ENCODE results near the gene THOC2. TPM values are rescaled to one million over a fixed set of nuclear protein-coding genes. Genes with fewer than 3 reads are reported as not detected.
"Not testable (repeated sequence)": the region's sequence is repeated elsewhere in the genome, so short reads cannot be mapped to it uniquely, and the experiment has no call there.

THOC2 gene
- total and polyA plus RNA-seq, 3 experiments from 2014 or later = 54.6 to 69.5 (median 63.0) TPM

DNA sequence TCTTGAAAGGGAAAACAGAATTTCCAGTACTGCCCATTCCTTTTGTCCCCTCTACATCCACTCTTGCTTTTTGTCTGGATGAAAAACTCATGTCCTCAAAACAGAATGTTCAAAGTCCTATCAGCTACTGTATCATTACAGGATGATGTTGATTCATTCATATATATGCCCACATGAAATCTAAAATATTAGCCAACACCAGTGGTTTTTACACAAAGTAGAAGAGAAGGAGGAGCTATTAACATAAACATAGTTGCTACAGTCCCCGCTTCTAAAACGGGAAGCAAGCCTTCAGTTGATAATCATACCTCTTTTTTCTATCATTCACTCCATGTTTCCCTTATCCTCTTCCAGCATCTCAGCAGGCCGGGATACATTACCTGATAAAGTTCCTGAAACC, 7.7 kb upstream of the THOC2 start:
- Mint-ChIP-seq H3K27me3 (no peaks in the 10 kb centered on the region), H3K4me1 (peaks cover 3 to 4% (median 4%) of the 10 kb centered on the region in 3 donors), H3K36me3 (no peaks in the 10 kb centered on the region), H3K4me3 (no peak overlapping the region), H3K27ac (no peak overlapping the region), H3K9me3 (no peaks in the 10 kb centered on the region)
- Histone ChIP-seq H3K4me3 (ENCODE audit: low read length) (no peak overlapping the region), H3K27ac (ENCODE audit: low read depth, low read length) (no peak overlapping the region), H3K27me3 (ENCODE audit: insufficient read depth, low read length, poor library complexity, severe bottlenecking) (no peaks in the 10 kb centered on the region), H3K9me3 (ENCODE audit: low read length) (no peaks in the 10 kb centered on the region), H3K36me3 (ENCODE audit: insufficient read depth, low read length) (no peaks in the 10 kb centered on the region), H3K4me1 (ENCODE audit: insufficient read depth, low read length) (no peaks in the 10 kb centered on the region)
- DNase-seq = no peak
- POLR2A ChIA-PET = no interaction called here
- CTCF ChIA-PET = no interaction called here

DNA sequence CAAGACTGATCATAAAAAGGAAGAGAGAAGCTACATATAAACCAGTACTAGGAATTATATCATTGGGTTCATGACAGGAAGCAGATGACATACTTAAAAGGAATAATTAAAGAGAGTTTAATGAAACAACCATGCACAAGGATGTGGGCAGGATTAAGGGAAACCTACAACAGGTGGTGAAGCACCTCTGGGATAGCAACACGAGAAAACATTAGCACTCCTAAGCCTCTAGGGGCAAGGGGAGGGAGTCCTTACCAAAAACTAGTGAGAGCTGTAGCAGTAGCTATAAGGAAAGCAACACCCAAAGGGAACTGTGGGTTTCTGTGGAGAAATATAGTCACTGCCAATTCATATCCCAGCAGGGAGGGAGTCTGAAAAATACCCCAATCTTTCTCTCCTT, 7.2 kb upstream of the THOC2 start:
- Mint-ChIP-seq H3K4me1 (peaks cover 3 to 4% (median 4%) of the 10 kb centered on the region in 3 donors), H3K36me3 (no peaks in the 10 kb centered on the region)
- CTCF ChIA-PET = no interaction called here

DNA sequence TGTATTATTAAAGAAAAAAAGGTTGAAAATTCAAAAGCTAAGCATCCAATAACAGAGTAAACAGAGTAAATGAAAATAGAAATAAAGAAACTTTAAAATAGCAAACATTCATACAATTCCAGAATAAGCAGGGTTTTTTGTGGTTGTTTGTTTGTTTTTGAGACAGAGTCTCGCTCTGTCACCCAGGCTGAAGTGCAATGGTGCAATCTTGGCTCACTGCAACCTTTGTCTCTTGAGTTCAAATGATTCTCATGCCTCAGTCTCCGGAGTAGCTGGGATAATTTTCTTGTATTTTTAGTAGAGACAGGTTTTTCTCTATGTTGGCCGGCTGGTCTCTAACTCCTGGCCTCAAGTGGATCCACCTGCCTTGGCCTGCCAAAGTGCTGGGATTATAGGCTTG, 6.6 kb upstream of the THOC2 start:
- H3K4me1 Mint-ChIP-seq = peaks cover 3 to 4% (median 4%) of the 10 kb centered on the region in 3 donors
- H3K27me3 Mint-ChIP-seq = no peaks in the 10 kb centered on the region
- Histone ChIP-seq H3K36me3 (ENCODE audit: insufficient read depth, low read length) (no peaks in the 10 kb centered on the region), H3K4me1 (ENCODE audit: insufficient read depth, low read length) (no peaks in the 10 kb centered on the region), H3K27me3 (ENCODE audit: insufficient read depth, low read length, poor library complexity, severe bottlenecking) (no peaks in the 10 kb centered on the region), H3K9me3 (ENCODE audit: low read length) (no peaks in the 10 kb centered on the region), H3K27ac (ENCODE audit: low read depth, low read length) (no peak overlapping the region), H3K4me3 (ENCODE audit: low read length) (no peak overlapping the region)
- H3K27ac Mint-ChIP-seq = no peak overlapping the region
- DNase-seq = no peak
- no peak overlapping the region for H3K4me3 Mint-ChIP-seq
- H3K36me3 Mint-ChIP-seq = no peaks in the 10 kb centered on the region
- ChIA-PET POLR2A (no interaction called here), CTCF (no interaction called here)
- no peaks in the 10 kb centered on the region for H3K9me3 Mint-ChIP-seq

More for the DNA sequence above, 7.2 kb upstream of the THOC2 start:
- Mint-ChIP-seq H3K4me3 (no peak overlapping the region), H3K27me3 (no peaks in the 10 kb centered on the region), H3K9me3 (no peaks in the 10 kb centered on the region), H3K27ac (no peak overlapping the region)
- POLR2A ChIA-PET = no interaction called here
- H3K9me3 ChIP-seq (ENCODE audit: low read length) = no peaks in the 10 kb centered on the region
- no peak overlapping the region for H3K27ac ChIP-seq (ENCODE audit: low read depth, low read length)
- H3K36me3 ChIP-seq (ENCODE audit: insufficient read depth, low read length) = no peaks in the 10 kb centered on the region
- no peak overlapping the region for H3K4me3 ChIP-seq (ENCODE audit: low read length)
- DNase-seq = no peak
- H3K4me1 ChIP-seq (ENCODE audit: insufficient read depth, low read length) = no peaks in the 10 kb centered on the region
- no peaks in the 10 kb centered on the region for H3K27me3 ChIP-seq (ENCODE audit: insufficient read depth, low read length, poor library complexity, severe bottlenecking)

DNA sequence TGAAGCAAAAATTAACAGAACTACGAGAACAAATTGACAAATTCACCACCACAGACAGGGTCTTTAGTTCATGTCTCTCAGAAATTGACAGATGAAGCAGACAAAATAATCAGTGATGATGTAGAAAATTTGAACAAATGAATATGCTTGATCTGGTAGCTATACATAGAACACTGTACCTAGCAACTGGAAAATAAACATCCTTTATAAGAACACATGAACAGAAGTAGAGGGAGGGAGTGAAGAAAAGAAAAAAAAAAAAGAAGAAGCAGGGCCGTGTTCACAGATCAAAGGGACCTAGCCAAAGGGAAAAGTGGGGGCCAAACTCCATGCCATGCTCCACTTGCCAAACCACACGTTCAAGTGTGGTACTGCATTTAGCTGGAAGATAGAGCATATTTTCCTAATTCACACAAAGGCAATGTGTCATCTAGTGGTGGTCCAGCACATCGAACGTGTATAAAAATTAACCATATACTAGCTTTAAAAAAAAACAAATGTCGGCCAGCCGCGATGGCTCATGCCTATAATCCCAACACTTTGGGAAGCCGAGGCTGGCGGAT, 5.6 kb upstream of the THOC2 start:
- no peaks in the 10 kb centered on the region for H3K9me3 ChIP-seq (ENCODE audit: low read length)
- Mint-ChIP-seq H3K9me3 (no peaks in the 10 kb centered on the region), H3K27me3 (no peaks in the 10 kb centered on the region), H3K36me3 (no peaks in the 10 kb centered on the region), H3K4me3 (no peak overlapping the region), H3K4me1 (peaks cover 3 to 4% (median 4%) of the 10 kb centered on the region in 3 donors), H3K27ac (no peak overlapping the region)
- ChIA-PET POLR2A (no interaction called here), CTCF (no interaction called here)
- H3K27ac ChIP-seq (ENCODE audit: low read depth, low read length) = no peak overlapping the region
- no peaks in the 10 kb centered on the region for H3K4me1 ChIP-seq (ENCODE audit: insufficient read depth, low read length)
- no peak for DNase-seq
- H3K4me3 ChIP-seq (ENCODE audit: low read length) = no peak overlapping the region
- H3K27me3 ChIP-seq (ENCODE audit: insufficient read depth, low read length, poor library complexity, severe bottlenecking) = no peaks in the 10 kb centered on the region
- H3K36me3 ChIP-seq (ENCODE audit: insufficient read depth, low read length) = no peaks in the 10 kb centered on the region

DNA sequence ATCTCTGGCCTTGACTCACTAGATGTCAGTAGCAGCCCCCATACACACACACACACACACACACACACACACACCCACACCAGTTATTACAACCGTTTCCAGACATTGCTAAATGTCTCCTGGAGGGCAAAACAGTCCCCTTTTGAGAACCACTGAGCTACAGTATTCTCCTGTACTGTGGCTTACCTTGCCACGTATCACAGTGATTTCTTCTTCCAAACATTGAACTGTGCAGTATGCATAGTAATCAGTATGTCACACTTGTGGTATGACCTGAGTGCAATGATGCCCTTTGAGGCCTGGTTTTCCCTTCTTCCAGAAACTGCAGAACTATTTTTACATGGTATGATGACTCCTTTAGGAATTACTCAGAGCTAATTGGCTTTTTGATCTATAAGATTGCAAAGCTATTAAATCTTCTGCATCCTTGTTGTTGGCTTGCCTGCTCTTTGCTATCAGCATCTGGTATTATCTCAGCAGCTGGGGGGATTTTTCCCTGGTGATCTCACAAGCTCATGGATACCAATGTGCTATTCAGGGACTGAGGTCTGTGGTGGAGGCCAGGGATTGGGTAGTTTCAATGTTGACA, 3.6 kb upstream of the THOC2 start:
- ChIA-PET CTCF (no interaction called here), POLR2A (no interaction called here)
- H3K27ac ChIP-seq (ENCODE audit: low read depth, low read length) = no peak overlapping the region
- no peaks in the 10 kb centered on the region for H3K9me3 ChIP-seq (ENCODE audit: low read length)
- H3K27me3 Mint-ChIP-seq = peaks cover 0 to 5% of the 10 kb centered on the region in 2 donors
- H3K4me3 ChIP-seq (ENCODE audit: low read length) = no peak overlapping the region
- DNase-seq = no peak
- H3K27me3 ChIP-seq (ENCODE audit: insufficient read depth, low read length, poor library complexity, severe bottlenecking) = no peaks in the 10 kb centered on the region
- H3K4me1 Mint-ChIP-seq = peaks cover 9 to 13% (median 11%) of the 10 kb centered on the region in 3 donors
- H3K4me3 Mint-ChIP-seq = peak overlapping the region in 2 of 7 donors; percentile 10 to 20
- no peaks in the 10 kb centered on the region for H3K9me3 Mint-ChIP-seq
- peaks cover 0 to 10% (median 0%) of the 10 kb centered on the region in 3 donors for H3K36me3 Mint-ChIP-seq
- peak overlapping the region in 1 of 8 donors; percentile 81 for H3K27ac Mint-ChIP-seq
- H3K4me1 ChIP-seq (ENCODE audit: insufficient read depth, low read length) = no peaks in the 10 kb centered on the region
- H3K36me3 ChIP-seq (ENCODE audit: insufficient read depth, low read length) = no peaks in the 10 kb centered on the region

DNA sequence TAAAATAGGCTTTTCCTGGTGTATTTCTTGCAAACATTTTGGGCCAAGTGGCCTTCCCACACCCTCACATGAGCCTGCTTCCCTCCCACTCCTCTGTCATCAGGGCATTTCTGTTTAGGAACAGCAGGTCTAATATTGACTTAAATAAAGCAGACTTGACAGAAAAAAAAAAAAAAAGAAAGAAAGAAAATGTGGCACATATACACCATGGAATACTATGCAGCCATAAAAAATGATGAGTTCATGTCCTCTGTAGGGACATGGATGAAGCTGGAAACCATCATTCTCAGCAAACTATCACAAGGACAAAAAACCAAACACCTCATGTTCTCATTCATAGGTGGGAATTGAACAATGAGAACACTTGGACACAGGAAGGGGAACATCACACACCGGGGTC, 2.3 kb upstream of the THOC2 start:
- H3K27me3 ChIP-seq (ENCODE audit: insufficient read depth, low read length, poor library complexity, severe bottlenecking); CTCF ChIA-PET; H3K9me3 ChIP-seq (ENCODE audit: low read length); H3K9me3 Mint-ChIP-seq; DNase-seq; POLR2A ChIA-PET; H3K27ac ChIP-seq (ENCODE audit: low read depth, low read length); H3K4me1 ChIP-seq (ENCODE audit: insufficient read depth, low read length); H3K27me3 Mint-ChIP-seq; H3K4me3 ChIP-seq (ENCODE audit: low read length); H3K36me3 ChIP-seq (ENCODE audit: insufficient read depth, low read length); H3K27ac Mint-ChIP-seq: not testable (repeated sequence)
- peaks cover 21 to 26% (median 22%) of the 10 kb centered on the region in 3 donors for H3K4me1 Mint-ChIP-seq
- H3K36me3 Mint-ChIP-seq = peaks cover 0 to 10% (median 0%) of the 10 kb centered on the region in 3 donors
- peak overlapping the region in 1 of 7 donors; percentile 37 for H3K4me3 Mint-ChIP-seq

DNA sequence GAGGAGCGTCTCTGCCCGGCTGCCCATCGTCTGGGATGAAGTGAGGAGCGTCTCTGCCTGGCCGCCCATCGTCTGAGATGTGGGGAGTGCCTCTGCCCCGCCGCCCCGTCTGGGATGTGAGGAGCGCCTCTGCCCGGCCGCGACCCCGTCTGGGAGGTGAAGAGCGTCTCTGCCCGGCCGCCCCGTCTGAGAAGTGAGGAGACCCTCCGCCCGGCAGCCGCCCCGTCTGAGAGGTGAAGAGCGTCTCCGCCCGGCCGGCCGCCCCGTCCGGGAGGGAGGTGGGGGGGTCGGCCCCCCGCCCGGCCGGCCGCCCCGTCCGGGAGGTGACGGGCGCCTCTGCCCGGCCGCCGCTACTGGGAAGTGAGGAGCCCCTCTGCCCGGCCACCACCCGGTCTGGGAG, 1.2 kb upstream of the THOC2 start:
- H3K27ac ChIP-seq (ENCODE audit: low read depth, low read length); CTCF ChIA-PET; H3K9me3 ChIP-seq (ENCODE audit: low read length); H3K27me3 ChIP-seq (ENCODE audit: insufficient read depth, low read length, poor library complexity, severe bottlenecking); H3K27ac Mint-ChIP-seq; H3K27me3 Mint-ChIP-seq; H3K4me3 ChIP-seq (ENCODE audit: low read length); DNase-seq; POLR2A ChIA-PET; H3K4me1 ChIP-seq (ENCODE audit: insufficient read depth, low read length); H3K4me3 Mint-ChIP-seq; H3K36me3 ChIP-seq (ENCODE audit: insufficient read depth, low read length); H3K9me3 Mint-ChIP-seq: not testable (repeated sequence)
- H3K4me1 Mint-ChIP-seq = peaks cover 25 to 37% (median 32%) of the 10 kb centered on the region in 3 donors
- peaks cover 0 to 13% (median 0%) of the 10 kb centered on the region in 3 donors for H3K36me3 Mint-ChIP-seq

DNA sequence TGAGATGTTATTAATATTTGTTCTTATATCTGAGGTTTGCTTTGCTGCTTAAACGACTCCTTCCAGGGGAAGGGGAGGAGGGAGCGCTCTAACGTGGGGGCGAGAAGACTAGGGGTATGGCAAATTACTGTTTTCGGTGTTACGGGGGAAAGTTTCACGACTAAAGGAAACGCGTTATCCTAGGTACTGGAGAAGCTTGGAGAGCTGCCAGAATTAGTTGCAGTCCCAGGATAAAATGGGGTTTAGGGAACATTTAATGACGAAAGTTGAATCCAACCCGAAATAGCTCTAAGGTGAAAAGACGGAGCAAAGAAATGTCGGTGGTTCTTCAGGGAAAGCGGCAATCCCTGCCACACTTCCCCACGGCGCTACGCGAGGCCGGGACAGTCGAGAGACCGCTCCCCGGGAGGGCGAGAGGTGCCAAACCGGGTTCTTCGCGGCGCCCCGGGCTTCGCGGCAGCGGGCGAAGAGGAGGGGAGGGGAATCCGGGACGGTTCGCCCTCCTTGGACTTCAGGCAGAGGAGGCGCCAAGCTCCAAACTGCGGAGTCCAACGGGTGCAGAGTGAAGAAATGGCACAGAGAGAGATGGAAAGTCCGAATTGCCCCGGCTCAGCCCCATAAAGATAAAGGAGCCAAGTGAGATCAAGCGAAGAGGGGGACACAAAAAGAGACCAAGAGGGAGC, 724 bp downstream of the THOC2 start:
- no peaks in the 10 kb centered on the region for H3K36me3 ChIP-seq (ENCODE audit: insufficient read depth, low read length)
- H3K9me3 Mint-ChIP-seq = no peaks in the 10 kb centered on the region
- peaks cover 37 to 51% (median 50%) of the 10 kb centered on the region in 3 donors for H3K4me1 Mint-ChIP-seq
- H3K27ac Mint-ChIP-seq = peak overlapping the region; percentile 69 to 96 (median 94)
- peaks cover 0 to 5% of the 10 kb centered on the region in 2 donors for H3K27me3 Mint-ChIP-seq
- peak overlapping the region; percentile 74 for H3K27ac ChIP-seq (ENCODE audit: low read depth, low read length)
- H3K27me3 ChIP-seq (ENCODE audit: insufficient read depth, low read length, poor library complexity, severe bottlenecking) = no peaks in the 10 kb centered on the region
- DNase-seq = peak in 3 of 5 donors; percentile 2 to 4 (median 3)
- no peaks in the 10 kb centered on the region for H3K9me3 ChIP-seq (ENCODE audit: low read length)
- ChIA-PET CTCF (no interaction called here), POLR2A (no interaction called here)
- peaks cover 0 to 14% (median 0%) of the 10 kb centered on the region in 3 donors for H3K36me3 Mint-ChIP-seq
- H3K4me3 Mint-ChIP-seq = peak overlapping the region; percentile 90 to 98 (median 96)
- peaks cover 7% of the 10 kb centered on the region for H3K4me1 ChIP-seq (ENCODE audit: insufficient read depth, low read length)
- peak overlapping the region; percentile 75 for H3K4me3 ChIP-seq (ENCODE audit: low read length)

Measured in CD8-positive, alpha-beta memory T cell (primary cell).